Pons (tissue), 1 donor: ENCODE measurements around the gene ETS1.

Experiments
- DNase-seq: peaks from one replicate; pipeline ENCODE4 v3.0.0-alpha.2; 2016; ENCODE audit warnings: low spot score

Gene ETS1

GRCh38 chr11:128501632-128502549, 85.5 kb downstream of the ETS1 start:
- DNase-seq = peak; percentile 80

DNA sequence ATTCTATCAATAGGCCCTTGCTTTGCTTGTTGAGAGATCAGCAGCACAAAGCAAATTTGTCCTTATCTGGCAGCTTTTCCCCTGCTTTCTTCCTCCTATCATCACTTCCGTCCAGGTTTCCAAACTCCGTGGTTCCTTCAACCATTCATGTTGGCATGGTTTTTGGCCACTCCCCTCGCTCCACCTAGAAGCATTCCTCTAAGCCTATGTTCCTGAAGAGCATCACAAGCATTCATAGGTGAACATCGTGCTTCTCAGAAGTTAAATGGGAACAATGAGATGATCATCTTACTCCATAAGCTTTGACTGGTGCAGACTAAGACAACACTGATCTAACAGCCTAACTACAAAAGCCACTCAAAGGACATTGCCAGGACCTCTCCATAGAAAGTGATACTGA, 86.3 kb downstream of the ETS1 start:
- no peak for DNase-seq

GRCh38 chr11:128500493-128500892, 86.9 kb downstream of the ETS1 start:
- DNase-seq = no peak

DNA sequence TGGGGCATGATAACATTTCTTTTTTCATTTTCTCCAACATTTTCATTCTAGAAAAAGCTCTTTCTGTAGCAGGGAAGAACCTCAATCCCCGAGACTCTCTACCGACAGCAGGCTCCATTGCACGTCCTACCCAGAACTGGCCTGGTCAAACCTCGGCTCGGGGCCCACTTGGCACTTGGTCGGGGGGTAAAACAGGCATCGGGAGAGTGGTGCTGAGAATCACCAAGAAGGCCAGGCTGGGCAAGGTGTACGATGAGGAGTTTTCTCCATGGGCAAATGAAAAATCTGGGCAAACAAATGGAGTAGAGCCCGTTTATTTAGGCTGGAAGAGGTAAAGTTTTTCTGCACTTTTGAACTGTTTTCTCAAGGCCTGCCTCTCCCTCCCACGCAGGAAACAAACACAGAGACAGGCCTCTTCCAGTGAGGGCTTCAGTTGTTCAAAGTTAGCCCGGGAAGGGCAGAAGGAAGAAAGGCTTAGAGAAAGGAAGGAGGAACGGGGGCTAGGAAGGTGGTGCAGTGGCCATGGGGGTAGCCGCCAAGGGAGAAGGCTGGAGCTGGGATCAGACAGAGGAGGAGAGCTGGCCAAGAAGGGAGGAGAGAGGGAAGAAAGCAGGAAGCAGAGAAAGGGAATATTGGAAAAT, 87.6 kb downstream of the ETS1 start:
- DNase-seq = no peak

GRCh38 chr11:128498721-128499245, 88.6 kb downstream of the ETS1 start:
- DNase-seq = no peak

DNA sequence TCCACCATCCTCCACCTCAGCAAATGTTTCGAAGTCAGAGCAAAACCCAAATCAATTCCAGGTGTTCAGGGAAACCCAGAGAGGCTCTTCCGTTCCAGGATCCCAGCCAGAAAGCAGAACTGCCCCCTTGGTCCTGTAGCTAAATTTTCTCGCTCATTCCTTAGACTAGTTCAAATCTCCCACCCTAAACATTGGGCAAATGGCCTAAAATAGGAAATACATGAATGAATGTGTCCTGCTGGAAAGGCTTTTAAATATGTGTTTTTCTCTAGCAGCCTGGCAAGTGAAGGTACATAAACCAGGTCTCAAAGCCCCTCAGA, 89.6 kb downstream of the ETS1 start:
- no peak for DNase-seq

DNA sequence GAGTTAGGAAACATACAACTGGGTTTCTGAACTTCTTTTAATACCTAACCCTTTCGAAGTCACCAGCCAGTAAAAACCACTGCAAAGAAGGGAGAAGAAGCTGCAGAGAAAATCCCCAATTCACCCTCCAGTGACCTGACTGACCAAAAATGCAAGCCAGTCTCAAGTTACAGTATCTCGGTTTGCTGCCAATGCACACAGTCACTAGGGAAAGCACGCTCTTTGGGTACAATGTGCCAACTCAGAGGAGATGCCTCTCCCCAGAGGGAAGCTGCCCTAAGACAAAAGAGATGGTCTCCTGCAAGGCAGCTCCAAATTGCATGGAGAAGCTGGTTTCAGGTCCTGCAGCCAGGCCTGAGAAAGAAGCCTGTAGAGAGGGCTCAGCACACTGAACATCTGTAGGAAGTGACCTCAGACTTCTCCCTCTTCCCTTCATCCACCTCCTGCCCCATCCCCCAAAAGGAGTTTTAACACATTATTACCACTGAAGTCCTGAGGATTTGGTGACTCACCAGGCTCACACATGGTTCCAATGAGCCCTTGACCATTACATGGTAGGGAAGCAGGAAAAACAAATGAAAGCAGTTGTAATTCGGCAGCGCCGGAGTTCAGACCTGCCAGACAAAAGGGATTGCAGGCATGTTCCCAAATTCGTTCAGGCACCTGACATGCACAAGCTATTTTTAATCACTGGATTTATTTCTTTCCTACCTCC, 90.1 kb downstream of the ETS1 start:
- no peak for DNase-seq

DNA sequence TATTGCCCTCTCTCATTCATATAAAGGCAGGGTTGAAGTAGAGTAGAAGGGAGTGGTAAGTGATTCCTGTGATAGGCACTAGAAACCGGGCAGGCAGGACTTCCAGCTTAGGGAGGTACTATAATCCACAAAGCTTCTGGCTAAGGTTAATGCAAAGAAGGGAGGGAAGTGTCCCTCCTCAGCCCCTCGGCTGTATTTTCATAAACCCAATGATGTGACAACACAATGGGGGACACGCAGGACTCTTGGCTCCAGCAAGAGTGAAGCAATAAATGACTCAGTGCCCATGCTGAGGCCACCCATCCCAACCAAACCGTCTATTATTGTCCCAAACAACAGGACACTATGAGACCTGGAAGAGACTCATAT, 90.7 kb downstream of the ETS1 start:
- no peak for DNase-seq

DNA sequence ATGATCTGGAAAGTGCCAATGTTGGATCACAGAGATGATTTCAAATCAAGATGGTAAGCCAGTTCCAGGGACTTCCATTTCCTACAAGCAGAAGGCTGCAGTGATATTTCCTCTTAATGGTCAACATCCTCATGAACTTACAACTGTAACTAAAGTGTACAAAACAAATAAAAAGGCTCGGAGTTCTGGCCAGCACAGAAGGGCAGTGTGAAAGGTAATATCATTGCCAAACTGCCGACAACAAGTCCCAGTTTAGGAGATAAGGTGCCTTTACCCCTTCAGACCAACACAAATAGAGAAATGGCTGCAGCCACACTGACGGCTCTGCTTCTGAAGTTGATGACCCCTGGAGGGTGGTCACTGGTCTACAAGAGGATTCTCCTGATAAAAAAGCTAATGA, 91.1 kb downstream of the ETS1 start:
- no peak for DNase-seq

- no peak for DNase-seq
These were observed 92.7 kb downstream of the ETS1 start for GRCh38 chr11:128494418-128495332.

- DNase-seq = no peak
These were observed 93.8 kb downstream of the ETS1 start for GRCh38 chr11:128493570-128493965.

GRCh38 chr11:128492903-128493569, 94.3 kb downstream of the ETS1 start:
- DNase-seq = no peak

DNA sequence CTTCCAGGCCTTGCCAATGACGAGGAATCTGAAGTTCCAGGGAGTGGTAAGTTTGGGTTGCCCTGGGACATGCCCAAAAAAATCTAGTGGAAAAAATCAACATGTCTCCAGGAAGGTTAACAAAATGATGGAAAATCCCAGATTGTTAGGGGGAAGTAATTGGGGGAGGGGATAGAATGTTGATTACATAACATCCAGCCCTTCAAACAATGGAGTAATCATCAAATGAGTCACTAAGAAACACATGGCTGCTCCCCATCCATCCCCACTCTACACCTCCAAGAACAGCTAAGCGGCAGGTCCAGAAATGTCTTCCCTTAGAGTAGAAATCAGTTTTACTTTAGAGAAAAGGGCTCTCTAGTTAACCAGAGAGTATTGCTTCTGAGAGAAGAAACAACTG, 94.9 kb downstream of the ETS1 start:
- DNase-seq = no peak

GRCh38 chr11:128491195-128491936, 96.0 kb downstream of the ETS1 start:
- no peak for DNase-seq

DNA sequence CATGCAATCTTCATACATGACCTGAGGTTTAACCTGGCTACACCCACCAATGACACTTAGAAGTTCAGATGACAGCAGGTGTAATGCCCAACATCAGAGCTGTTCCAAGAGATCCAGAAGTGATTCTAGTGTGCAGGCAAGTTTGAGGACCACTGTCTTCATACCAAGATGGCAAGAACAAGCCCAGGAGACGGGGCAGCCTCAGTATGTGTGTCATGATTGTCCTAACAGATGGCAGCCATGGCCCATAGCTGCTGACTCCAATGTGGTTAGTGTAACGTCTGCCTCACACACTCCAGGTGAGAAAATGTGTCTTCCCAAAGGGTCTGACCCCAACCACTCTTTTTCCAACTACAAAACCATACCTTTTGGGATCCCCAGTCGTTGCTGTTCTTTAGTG, 97.3 kb downstream of the ETS1 start:
- no peak for DNase-seq

DNA sequence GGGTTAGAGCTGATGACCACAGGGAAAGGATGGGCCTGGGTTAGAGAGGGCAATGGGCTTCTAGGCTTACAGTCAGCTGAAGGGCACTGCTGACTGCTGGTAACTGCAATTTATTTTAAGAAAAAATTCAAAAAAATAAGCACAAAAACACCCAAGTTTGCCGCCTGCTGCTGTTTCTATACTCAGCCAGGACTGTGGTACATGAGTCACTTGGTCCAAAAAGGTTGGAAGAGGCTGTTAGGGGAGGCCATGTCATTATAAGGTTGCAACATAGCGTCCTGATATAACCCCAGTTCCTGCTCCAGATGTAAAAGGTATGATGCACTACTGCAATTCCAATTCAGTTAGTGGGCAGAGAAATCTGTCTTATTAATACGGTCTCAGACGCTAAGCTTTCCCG, 98.9 kb downstream of the ETS1 start:
- DNase-seq = no peak

DNA sequence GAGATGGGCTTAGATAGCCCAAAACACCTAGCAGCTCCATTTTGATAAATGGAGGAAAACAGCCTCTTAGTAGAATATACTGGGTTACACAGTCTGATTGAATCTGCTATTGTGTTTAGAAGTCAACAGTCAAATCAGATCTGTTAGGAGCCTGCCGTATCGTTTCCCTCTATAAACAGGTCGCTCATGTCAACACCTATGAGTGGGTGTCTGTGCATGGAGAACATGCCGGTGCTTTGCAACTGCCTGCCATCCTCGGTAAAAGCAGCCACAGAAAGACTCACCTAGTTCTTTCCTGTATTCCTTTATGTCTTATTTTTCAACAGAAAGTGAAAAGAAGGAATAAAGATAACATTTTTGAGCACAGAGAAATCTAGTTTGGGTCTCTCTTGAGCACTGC, 99.4 kb downstream of the ETS1 start:
- DNase-seq = no peak

DNA sequence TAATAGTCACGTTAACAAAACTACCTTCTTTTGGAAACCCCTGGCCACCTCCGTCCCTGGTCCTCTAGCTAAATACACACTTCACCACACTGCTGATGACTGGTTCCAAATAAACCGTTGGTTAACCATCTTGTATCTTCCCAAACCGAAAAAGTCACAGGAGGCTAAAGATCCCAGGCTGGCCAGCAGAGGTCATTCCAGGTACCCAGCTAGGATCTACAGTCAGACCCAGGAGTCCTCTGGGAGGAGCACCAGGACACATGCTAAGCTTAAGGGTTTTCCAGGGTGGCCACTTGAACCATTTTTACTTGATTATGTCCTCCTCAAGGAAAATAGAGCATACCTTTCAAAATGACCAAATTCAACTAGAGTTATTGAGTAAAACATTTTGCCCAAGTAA, 103.2 kb downstream of the ETS1 start:
- no peak for DNase-seq

- DNase-seq = no peak
These were observed 104.1 kb downstream of the ETS1 start for GRCh38 chr11:128483211-128483788.

GRCh38 chr11:128482512-128483191, 104.7 kb downstream of the ETS1 start:
- DNase-seq = no peak
